Smooth muscle cell of bladder (primary cell): ENCODE measurements around the gene MAPK12. TPM values are rescaled to one million over a fixed set of nuclear protein-coding genes. Genes with fewer than 3 reads are reported as not detected.

Experiments
- total RNA-seq: library from RNA; depleted of rRNA; stranded (reverse); fragments of >200 nt; gene quantifications from 2 replicates; pipeline ENCODE4 v1.2.3, GENCODE V29; 2014

Gene MAPK12
- total RNA-seq = 30.3 and 31.2 TPM in 2 replicates

GRCh38 chr22:50261615-50262459 lies at the start of gene MAPK12:
Gene MAPK12, minus strand, starts transcription at chr22:50261683. Its CDS starts 174 bp downstream, at chr22:50261509.

GRCh38 chr22:50306753-50307749 lies 45.6 kb upstream of the MAPK12 start, which contains the start of gene PLXNB2:
Gene PLXNB2, minus strand, starts transcription at chr22:50307646. Its CDS starts 17,062 bp downstream, at chr22:50290584.

GRCh38 chr22:50269970-50270665 lies 8.6 kb upstream of the MAPK12 start, which contains the start of gene MAPK11:
Gene MAPK11, minus strand, starts transcription at chr22:50270380. Its CDS starts 88 bp downstream, at chr22:50270292.

GRCh38 chr22:50250555-50251476 lies 10.7 kb downstream of the MAPK12 start, which contains the start of gene HDAC10:
Gene HDAC10, minus strand, starts transcription at chr22:50251265. Its CDS starts 233 bp downstream, at chr22:50251032.

GRCh38 chr22:50244420-50245213 lies 16.9 kb downstream of the MAPK12 start, which contains the start of gene TUBGCP6:
Gene TUBGCP6, minus strand, starts transcription at chr22:50245023. Its CDS starts 564 bp downstream, at chr22:50244459.

Other genes with a start within 250 kb of the MAPK12 start
- under 0.01 TPM in 1 of 2 replicates, not detected in the other for gene IL17REL, start 248.9 kb downstream of the MAPK12 start, total RNA-seq
- gene TTLL8, start 203.4 kb downstream of the MAPK12 start, total RNA-seq = not detected in 2 replicates
- gene MLC1, start 176.3 kb downstream of the MAPK12 start, total RNA-seq = 0.65 and 3.1 TPM in 2 replicates
- 8.6 and 14.8 TPM in 2 replicates for gene MOV10L1, start 171.7 kb downstream of the MAPK12 start, total RNA-seq
- 0.85 and 1.0 TPM in 2 replicates for gene PANX2, start 91.0 kb downstream of the MAPK12 start, total RNA-seq
- 16.6 and 19.5 TPM in 2 replicates for gene TRABD, start 75.8 kb downstream of the MAPK12 start, total RNA-seq
- gene SELENOO, start 60.7 kb downstream of the MAPK12 start, total RNA-seq = 19.9 and 21.4 TPM in 2 replicates
- gene TUBGCP6, start 16.7 kb downstream of the MAPK12 start, total RNA-seq = 19.5 and 31.0 TPM in 2 replicates
- 16.1 and 19.6 TPM in 2 replicates for gene HDAC10, start 10.4 kb downstream of the MAPK12 start, total RNA-seq
- gene MAPK11, start 8.7 kb upstream of the MAPK12 start, total RNA-seq = 4.8 and 5.1 TPM in 2 replicates
- gene PLXNB2, start 46.0 kb upstream of the MAPK12 start, total RNA-seq = 130 and 166 TPM in 2 replicates
- 1.6 and 2.1 TPM in 2 replicates for gene DENND6B, start 65.3 kb upstream of the MAPK12 start, total RNA-seq
- 64.1 and 64.8 TPM in 2 replicates for gene PPP6R2, start 81.6 kb upstream of the MAPK12 start, total RNA-seq
- gene SBF1, start 213.4 kb upstream of the MAPK12 start, total RNA-seq = 54.6 and 79.1 TPM in 2 replicates
- 1.4 and 2.4 TPM in 2 replicates for gene ADM2, start 219.9 kb upstream of the MAPK12 start, total RNA-seq
- not detected in 2 replicates for gene MIOX, start 225.2 kb upstream of the MAPK12 start, total RNA-seq
- gene LMF2, start 246.0 kb upstream of the MAPK12 start, total RNA-seq = 20.9 and 28.4 TPM in 2 replicates
- gene NCAPH2, start 246.5 kb upstream of the MAPK12 start, total RNA-seq = 17.1 and 18.6 TPM in 2 replicates